ENCODE measurements around the gene DLGAP4.

- TF ChIP-seq ZBTB25 (CRISPR knock-in tag; IDR thresholded peaks at IDR 0.05) (no peak), CTCF (CRISPR knock-in tag; IDR thresholded peaks at IDR 0.05) (no peak), SRF (IDR thresholded peaks at IDR 0.05; ENCODE audit: low read depth, low read length) (no peak), DPF2 (CRISPR knock-in tag; IDR thresholded peaks at IDR 0.05; ENCODE audit: borderline replicate concordance, low read depth) (no peak), POLR2AphosphoS5 (IDR thresholded peaks at IDR 0.05; ENCODE audit: low read depth, low read length) (no peak), ZNF337 (CRISPR knock-in tag; IDR thresholded peaks at IDR 0.05; ENCODE audit: borderline replicate concordance, low read depth) (no peak), ESRRA (CRISPR knock-in tag; IDR thresholded peaks at IDR 0.05; ENCODE audit: low read depth) (no peak), REST (IDR thresholded peaks at IDR 0.05; ENCODE audit: borderline replicate concordance in 1 of 2, low read depth in 1 of 2, low read length in 2 of 2) (no peak), POLR2AphosphoS2 (IDR thresholded peaks at IDR 0.05; ENCODE audit: low read depth, low read length) (no peak), TFDP1 (CRISPR knock-in tag; IDR thresholded peaks at IDR 0.05; ENCODE audit: borderline replicate concordance) (no peak), YY1 (IDR thresholded peaks at IDR 0.05; ENCODE audit: insufficient read depth, insufficient replicate concordance, low read depth, low read length) (no peak), PHF20 (CRISPR knock-in tag; IDR thresholded peaks at IDR 0.05) (no peak), SALL2 (CRISPR knock-in tag; IDR thresholded peaks at IDR 0.05) (no peak), ZNF556 (CRISPR knock-in tag; IDR thresholded peaks at IDR 0.05; ENCODE audit: borderline replicate concordance) (no peak)
These were observed 93.9 kb downstream of the DLGAP4 start for GRCh38 chr20:36399969-36400545.

Data from HepG2 (cell line).